Middle frontal gyrus (tissue), 1 donor: ENCODE measurements around the gene TUBB6.

Source experiments
- DNase-seq: peaks from one replicate; pipeline ENCODE4 v3.0.0-alpha.2; 2015; ENCODE audit warnings: low spot score; ENCODE audit errors: extremely low spot score

The TUBB6 gene

DNA sequence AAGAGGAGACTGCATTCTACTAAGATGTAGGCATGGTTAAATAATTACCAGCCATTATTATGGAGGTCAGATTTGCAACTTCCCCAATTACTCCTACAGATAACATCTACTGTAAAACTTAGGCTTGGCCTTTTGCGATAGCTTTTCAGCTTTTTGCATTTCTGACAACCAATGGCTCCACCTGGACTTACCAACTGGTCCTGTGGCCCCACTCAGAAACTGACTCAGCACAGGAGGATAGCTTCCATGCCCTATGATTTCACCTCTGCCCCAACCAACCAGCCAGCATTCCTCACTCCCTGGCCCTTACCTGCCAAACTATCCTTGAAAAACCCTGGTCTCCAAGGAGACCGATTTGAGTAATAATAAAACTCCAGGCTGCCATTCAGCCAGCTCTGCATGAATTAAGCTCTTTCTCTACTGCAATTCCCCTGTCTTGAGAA is 28.2 kb downstream of the TUBB6 start:
- DNase-seq = no peak

DNA sequence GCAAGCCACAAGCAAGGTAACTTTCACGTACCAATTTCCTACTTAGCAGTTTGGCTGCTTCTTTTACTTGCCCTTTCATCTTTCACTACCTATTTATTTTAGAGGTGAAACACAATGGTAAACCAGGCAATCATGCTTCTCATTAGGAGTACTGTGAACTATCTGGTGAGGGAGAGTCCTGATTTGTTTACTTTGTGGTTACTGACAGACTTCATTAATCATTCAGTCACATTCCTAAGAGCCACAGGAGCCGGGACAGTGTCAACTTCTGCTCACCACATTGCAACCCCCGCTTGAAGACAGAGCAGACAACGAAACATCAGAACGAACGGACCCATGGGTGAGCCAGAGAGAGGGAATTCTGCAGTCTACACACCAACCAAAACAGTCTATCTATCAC is 28.8 kb downstream of the TUBB6 start:
- no peak for DNase-seq

DNA sequence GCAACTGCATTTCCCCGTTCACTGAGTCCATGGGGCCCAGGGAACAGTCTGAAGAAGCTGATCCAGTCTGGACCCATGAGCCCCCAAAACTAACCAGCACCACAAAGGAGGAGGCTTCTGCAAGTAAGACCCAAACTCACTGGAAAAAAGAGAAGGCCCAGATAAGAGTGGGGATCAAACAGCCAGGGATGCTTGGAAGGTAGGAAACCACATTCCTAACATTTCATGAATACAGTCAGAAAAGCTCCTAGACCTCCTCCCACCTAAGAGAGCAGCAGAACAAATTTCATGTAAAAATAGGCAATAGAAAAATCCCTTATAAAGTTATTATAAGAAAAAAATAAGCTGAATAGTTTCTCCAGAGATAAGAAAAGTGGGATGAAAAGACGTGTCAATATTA is 30.3 kb downstream of the TUBB6 start:
- DNase-seq = no peak

GRCh38 chr18:12340945-12341660 is 33.1 kb downstream of the TUBB6 start:
- no peak for DNase-seq

DNA sequence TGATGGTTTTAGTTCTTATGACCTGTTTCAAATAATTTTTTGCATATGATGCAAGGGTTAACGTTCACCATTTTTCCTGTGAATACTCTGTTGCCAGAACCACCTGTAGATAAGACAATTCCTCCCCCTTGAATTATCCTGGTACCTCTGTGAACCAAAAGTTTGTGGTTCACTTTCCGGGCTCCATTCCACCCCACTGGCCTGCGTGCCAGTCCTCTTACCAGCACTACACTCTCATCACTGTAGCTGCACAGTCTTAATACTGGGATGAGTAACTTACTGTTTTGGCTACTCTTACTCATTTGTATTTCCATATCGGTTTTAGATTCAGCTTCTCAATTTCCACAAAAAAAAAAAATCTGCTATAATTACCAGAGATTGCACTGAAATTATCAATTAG is 34.6 kb downstream of the TUBB6 start:
- no peak for DNase-seq

- no peak for DNase-seq
Observed at GRCh38 chr18:12345491-12346239, 37.6 kb downstream of the TUBB6 start.

- DNase-seq = no peak
Observed at GRCh38 chr18:12346240-12346565, 38.2 kb downstream of the TUBB6 start.

DNA sequence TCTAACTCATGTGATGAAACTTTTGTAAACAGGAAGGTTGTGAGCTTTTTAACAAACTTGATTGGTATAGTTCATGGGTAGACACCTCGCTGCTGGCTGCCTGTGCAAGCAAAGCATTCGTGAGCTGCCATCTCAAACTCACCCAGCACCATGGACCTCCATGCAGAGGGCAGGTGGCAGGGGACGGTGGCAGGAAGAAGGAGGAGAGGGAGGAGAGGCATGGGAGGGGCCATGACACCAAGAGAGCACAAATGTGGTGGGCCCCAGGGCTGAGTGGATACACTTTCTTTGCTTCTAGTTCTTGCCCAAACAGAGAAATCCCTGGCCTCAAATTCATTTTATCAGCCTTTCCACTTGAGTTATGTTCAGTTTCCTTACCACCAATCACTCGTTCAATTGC is 39.9 kb downstream of the TUBB6 start:
- no peak for DNase-seq

- DNase-seq = no peak
Observed at GRCh38 chr18:12352188-12352587, 44.1 kb downstream of the TUBB6 start.

- no peak for DNase-seq
Observed at GRCh38 chr18:12359515-12359927, 51.5 kb downstream of the TUBB6 start.

GRCh38 chr18:12361770-12362378 is 53.8 kb downstream of the TUBB6 start:
- DNase-seq = no peak

DNA sequence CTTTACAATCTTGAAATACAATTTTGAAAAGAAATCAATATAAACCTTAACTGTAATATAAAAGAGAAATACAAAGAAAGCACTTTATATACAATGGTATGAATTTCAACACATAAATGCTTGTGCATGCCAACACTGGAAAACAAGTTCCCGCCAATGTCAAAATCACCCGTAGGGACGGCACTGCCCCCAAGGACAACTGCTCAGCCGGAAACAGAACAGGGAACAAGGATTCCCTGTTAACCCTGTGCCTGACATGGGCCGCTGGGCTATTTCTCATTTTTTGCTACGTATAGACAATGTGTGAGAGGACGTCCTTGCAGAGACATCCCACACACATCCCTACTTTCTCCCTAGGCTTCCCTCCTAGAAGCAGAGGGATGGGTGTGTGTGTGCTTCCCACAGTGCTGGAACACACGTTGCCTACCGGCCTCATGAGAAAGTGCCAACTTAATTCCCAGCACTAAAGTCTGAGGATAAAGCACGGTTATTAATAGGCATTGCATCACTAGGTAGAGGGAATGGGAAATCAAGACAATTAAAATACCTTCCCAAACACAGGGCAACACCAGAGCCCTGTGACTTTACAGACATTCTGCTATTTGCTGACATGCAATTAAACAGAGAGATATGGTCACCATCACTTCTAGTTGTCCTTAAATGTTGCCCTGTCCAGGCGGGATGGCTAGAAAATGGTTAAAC is 54.6 kb downstream of the TUBB6 start:
- DNase-seq = no peak

DNA sequence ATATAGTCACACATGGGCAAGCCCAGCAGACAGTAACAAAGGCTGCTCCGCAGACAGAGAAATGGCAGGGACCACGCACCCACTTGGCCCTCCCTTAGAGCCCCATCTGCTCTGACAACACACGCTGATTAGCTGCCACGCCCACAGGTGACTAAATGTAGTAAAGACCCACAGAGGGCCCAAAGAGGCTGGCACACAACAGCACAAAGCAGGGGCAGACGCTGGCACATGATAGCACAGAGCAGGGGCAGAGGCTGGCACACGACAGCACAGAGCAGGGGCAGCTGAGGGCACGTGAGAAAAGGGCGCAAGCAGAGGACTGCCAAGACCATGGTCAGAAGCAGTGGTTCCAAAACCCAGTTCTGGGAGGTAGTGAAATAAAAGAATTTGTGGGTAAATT is 58.3 kb downstream of the TUBB6 start:
- DNase-seq = no peak

DNA sequence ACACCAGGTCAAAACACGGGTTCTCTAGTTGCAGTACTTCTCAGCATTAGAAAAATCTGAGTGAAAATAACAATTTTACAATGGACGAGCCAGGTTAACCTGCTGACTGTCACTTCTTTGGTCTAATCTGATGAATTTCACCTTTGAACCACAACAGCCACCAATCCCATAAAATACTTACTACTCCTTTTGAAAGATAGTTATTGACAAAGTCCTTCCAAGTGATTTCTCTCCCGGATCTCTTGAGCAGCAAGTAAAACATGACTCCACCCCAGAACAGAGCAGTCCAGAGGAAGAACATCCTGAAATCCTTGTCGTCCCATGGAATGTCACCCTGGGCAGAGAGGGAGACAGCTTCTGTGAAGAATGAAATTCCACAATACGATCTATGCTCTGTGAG is 58.7 kb downstream of the TUBB6 start:
- DNase-seq = no peak

- DNase-seq = no peak
Observed at GRCh38 chr18:12369211-12369610, 61.2 kb downstream of the TUBB6 start.

- no peak for DNase-seq
Observed at GRCh38 chr18:12371590-12371989, 63.5 kb downstream of the TUBB6 start.

- no peak for DNase-seq
Observed at GRCh38 chr18:12372406-12372805, 64.4 kb downstream of the TUBB6 start.

GRCh38 chr18:12373116-12373770 is 65.2 kb downstream of the TUBB6 start:
- no peak for DNase-seq

GRCh38 chr18:12373771-12374116 is 65.7 kb downstream of the TUBB6 start:
- DNase-seq = no peak

- no peak for DNase-seq
Observed at GRCh38 chr18:12374401-12374800, 66.4 kb downstream of the TUBB6 start.
